HG03095 (cell line): ENCODE data around the gene WWOX.
"Not testable (repeated sequence)": the region's sequence is repeated elsewhere in the genome, so short reads cannot be mapped to it uniquely, and the experiment has no call there.

ENCODE experiments used
- ATAC-seq: cut with Tn5 transposase; IDR thresholded peaks from one replicate; pipeline ENCODE4 v1.9.1; 2021; ENCODE audit warnings: moderate library complexity; ENCODE audit not compliant: unreplicated experiment

Gene WWOX

DNA sequence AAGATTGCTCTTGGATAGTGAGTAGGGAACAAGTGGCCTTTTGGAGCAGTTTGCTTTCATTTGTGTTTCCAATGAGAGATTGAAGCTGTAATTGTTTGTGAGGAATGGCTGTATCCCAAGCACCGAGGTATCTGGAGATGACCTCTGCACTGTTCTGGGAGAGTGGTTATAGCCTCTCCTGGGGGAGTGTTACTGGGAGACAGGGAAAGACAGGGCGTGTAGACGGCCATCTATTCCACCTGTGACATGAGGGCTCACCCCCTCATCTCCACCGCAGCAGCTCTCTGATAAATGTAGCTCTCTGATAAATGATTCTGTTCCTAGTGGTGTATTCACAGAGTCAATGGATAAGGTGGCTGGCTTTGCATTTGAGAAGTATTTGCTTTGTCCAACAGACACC, 1107.4 kb downstream of the WWOX start:
- ATAC-seq = no peak

GRCh38 chr16:79209308-79209707, 1109.9 kb downstream of the WWOX start:
- ATAC-seq = no peak

GRCh38 chr16:79210607-79211006, 1111.2 kb downstream of the WWOX start:
- no peak for ATAC-seq

DNA sequence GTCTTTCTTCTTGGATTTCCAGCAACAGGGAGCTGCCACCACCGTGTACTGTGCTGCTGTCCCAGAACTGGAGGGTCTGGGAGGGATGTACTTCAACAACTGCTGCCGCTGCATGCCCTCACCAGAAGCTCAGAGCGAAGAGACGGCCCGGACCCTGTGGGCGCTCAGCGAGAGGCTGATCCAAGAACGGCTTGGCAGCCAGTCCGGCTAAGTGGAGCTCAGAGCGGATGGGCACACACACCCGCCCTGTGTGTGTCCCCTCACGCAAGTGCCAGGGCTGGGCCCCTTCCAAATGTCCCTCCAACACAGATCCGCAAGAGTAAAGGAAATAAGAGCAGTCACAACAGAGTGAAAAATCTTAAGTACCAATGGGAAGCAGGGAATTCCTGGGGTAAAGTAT, 1112.1 kb downstream of the WWOX start:
- ATAC-seq = no peak

GRCh38 chr16:79212114-79212791, 1112.8 kb downstream of the WWOX start:
- no peak for ATAC-seq

DNA sequence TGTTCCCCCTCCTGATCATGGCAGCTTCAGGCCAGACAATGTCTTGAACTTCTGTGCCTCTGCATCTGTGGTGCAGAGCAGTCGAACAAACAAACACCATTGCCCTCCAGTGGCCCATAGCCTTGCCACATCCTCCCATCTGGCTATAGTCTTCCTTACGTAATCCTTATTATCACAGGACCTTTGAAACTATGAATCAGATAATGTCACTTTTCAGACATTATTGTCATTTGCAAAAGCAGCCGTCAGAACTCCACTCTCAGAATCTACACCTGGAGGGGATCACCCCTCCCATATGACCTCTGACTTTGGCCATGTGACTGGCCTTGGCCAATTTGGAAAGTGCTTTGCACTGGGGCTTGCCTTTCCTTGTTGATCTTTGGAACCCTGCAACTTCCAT, 1113.8 kb downstream of the WWOX start:
- ATAC-seq = no peak

GRCh38 chr16:79215289-79215688, 1115.8 kb downstream of the WWOX start:
- no peak for ATAC-seq

- no peak for ATAC-seq
Measured at GRCh38 chr16:79217375-79218011, 1118.0 kb downstream of the WWOX start.

- ATAC-seq = no peak
Measured at GRCh38 chr16:79218351-79218750, 1118.9 kb downstream of the WWOX start.

DNA sequence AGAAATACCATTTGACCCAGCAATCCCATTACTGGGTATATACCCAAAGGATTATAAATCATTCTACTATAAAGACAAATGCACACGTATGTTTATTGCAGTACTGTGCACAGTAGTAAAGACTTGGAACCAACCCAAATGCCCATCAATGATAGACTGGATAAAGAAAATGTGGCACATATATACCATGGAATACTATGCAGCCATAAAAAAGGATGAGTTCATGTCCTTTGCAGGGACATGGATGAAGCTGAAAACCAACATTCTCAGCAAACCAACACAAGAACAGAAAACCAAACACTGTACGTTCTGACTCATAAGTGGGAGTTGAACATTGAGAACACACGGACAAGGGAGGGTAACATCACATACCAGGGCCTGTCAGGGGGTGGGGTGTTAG, 1126.5 kb downstream of the WWOX start:
- not testable (repeated sequence) for ATAC-seq

DNA sequence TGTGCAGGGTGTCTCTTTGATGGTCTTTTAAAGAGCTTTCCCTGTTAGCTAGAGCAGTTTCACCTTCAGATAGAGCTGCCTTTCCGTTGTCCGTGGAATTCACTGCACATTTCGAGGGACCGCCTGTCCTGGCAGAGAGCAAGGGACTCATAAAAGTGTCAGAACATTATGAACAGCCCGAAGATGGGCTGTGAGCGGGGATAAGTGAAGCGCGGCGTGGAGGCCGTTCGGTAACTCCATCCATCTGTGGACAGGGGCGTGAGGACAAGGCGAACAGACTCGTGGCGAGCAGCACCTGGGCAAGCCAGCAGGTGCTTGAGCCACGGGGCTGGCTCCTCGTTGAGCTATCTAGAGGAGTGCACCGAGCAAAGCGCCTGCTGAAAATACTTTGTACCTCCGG, 1129.9 kb downstream of the WWOX start:
- no peak for ATAC-seq

DNA sequence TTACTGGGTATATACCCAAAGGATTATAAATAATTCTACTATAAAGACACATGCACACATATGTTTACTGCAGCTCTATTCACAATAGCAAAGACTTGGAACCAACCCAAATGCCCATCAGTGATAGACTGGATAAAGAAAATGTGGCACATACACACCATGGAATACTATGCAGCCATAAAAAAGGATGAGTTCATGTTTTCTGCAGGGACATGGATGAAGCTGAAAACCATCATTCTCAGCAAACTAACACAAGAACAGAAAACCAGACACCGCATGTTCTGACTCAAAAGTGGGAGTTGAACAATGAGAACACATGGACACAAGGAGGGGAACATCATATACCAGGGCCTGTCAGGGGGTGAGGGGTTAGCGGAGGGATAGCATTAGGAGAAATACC, 1146.2 kb downstream of the WWOX start:
- ATAC-seq = not testable (repeated sequence)

DNA sequence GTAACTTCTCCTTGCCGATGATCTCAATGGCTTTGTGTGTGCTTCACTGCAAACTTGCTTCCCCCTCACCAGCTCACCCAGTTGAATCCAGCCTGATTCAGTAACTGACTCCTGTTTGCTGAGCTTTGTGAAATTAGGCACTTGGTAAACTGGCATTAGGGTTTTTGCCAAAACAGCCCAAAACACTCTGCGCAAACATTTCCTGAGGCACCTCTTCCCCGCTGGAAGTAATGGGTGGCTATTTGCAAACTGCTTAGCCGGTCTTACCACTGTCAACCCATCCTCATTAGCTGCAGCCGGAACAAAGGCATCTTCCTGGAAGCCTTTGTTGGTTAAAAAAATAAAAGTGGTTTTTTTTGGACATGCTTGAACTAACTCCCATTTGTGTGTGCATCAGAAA, 1147.9 kb downstream of the WWOX start:
- ATAC-seq = no peak

DNA sequence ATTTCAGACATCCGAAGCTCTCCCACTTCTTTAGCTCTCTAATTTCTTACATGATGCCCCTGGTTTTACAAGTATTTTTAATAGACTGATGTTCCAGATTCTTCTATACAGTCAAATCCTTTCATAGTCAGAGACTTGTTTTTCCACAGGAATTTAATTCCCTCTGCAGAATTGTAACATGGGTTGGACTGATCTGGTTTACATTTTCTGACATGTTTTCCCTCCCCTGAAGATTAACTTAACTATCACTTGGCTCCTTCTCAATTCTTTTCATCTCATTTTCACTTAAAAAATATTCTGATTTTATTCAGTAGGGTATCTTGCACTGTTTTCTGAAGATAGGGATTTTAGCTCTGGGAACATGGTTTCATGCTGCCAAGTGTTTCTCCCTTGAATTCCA, 1148.9 kb downstream of the WWOX start:
- no peak for ATAC-seq

DNA sequence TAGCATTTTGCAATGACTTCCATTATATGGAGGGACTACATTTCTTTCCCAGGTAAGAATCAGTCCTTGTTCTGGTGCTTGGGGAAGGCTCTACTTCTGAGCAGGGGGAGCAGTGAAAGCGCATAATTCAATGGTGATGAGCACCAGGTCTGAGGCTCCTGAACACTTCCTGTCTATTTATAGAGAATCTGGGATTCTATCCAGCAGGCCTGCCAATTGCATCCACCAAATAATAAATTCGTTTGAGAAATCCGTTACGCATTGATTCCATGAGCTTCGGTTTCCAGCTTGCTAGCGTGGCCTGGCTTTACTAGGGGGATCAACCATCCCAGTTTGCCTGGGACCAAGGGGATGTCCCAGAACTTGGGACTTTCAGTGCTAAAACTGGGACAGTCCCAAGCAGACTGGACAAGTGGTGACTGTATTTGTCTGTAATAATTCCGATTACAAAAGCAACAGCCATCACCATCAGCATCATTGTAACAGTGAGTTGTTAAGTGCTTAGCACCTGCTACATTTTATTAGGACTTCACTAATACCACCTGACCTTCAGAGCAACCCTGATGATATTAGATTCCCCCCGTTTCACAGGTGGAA, 1151.1 kb downstream of the WWOX start:
- ATAC-seq = no peak

DNA sequence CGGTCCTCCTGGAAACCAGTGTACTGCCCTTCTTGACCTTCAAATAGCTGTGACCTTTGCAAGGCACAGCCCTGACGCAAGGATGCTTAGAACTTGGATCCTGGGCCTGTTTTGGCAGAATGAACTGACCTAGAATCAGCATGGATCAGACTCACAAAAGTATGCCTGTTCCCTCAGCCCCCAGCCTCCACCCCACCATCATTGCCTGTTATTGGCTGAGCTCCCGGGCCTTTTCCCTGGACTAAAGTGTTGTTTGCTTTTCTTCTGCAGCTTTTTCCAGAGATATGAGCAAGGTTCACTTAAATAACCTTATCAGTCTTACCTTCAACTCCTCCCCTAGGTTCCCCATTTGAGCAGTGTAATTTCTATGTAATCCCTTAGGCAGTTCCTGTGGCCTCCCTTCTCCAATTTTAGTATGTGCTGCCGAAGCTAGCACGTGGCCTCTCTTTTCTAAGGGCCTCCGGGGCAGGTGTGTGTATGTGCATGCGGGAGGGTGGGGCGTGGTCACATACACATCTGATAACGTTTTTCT, 1153.7 kb downstream of the WWOX start:
- ATAC-seq = no peak

- no peak for ATAC-seq
Measured at GRCh38 chr16:79257953-79258490, 1158.6 kb downstream of the WWOX start.

DNA sequence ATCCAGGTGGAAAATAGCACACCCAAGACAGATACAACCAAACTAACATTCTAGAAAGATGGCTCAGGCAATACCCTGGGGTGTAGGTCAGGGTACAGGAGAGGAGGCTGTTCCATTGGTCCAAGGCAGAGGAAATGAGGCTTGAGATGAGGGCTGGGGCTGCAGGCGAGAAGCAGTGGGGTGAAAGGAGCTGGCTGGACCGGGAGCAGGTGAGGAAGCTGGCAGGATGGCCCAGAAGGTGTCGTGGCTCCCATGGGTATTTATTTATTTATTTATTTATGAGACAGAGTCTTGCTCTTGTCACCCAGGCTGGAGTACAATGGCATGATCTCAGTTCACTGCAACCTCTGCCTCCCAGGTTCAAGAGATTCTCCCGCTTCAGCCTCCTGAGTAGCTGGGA, 1161.4 kb downstream of the WWOX start:
- ATAC-seq = not testable (repeated sequence)

- ATAC-seq = no peak
Measured at GRCh38 chr16:79261481-79261940, 1162.1 kb downstream of the WWOX start.

DNA sequence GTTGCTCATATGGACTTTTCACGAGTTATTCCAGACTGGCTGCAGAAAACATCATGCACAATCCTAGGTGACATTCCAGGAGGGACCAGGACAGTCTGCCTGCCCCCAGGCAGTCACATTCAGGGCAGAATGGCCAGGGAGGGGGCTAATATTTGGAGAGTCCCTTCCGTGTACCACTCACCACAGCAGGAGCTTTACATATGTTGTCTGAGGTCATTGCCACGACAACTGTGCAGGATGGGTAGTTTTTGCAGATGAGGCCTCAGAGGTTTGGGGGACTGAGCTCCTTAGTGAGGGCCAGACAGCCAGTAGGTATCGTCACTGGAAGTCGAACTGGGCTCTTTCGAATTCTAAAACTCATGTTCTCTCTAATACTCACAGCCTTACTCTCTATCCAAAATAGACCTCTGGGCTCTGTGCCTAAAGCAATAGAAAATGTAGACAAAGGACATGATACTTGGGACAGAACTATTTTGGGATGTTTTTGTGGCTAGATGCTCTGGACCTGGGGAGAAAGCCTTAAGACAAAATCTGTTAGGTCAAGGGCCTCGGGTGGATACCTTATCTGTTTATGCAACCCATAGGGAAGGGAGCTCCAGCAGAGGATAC, 1162.6 kb downstream of the WWOX start:
- no peak for ATAC-seq
